Gastroesophageal sphincter (tissue), 3 donors: Measurements from ENCODE around the gene E2F2.

Experiments used
- EP300 ChIP-seq: sonication (generic); formaldehyde crosslinking; IDR thresholded peaks from one replicate; pipeline ENCODE4 v1.6.1; 2017; ENCODE audit warnings: antibody characterized with exemption, mild to moderate bottlenecking
- POLR2A ChIP-seq, 2 donors: fragments of 450-650 bp; IDR thresholded peaks; one replicate each; pipeline ENCODE4 v1.6.1; 2017; ENCODE audit warnings: antibody characterized with exemption in 2 of 2, mild to moderate bottlenecking in 2 of 2, moderate library complexity in 1 of 2
- POLR2AphosphoS5 ChIP-seq: sonication (generic); formaldehyde crosslinking; IDR thresholded peaks from one replicate; pipeline ENCODE4 v1.6.1; 2017; ENCODE audit warnings: antibody characterized with exemption
- TF ChIP-seq, protein P1 (sequence below), 4 experiments: fragments of 200-600 bp in 2 of 4; fragments of 450-650 bp in 2 of 4; sonication (generic) in 1 of 4; IDR thresholded peaks; one replicate each; pipeline ENCODE4 v1.5.1; 2017 to 2019; ENCODE audit warnings: antibody characterized with exemption in 4 of 4, mild to moderate bottlenecking in 2 of 4, moderate library complexity in 2 of 4

DNA sequence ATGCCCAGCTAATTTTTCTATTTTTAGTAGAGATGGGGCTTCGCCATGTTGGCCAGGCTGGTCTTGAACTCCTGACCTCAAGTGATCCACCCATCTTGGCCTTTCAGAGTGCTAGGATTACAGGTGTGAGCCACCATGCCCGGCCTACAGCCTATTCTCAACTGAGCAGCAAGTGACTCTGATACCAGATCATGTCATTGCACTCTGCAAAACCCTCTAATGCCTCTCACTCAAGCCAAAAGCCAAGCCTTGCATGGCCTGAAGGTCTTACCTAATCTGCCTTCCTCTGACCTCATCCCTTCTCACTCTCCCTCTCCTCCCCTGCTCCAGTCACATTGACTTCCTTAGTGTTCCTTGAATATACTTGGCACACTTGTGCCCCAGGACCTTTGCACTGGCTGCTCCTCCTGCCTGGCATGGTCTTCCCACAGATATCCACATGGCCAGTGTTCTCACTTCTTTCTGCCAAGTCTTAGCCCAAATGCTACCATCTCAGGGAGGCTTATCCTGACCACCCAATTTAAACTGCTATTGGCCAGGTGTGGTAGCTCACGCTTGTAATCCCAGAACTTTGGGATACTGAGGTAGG, 38.8 kb downstream of the E2F2 start:
- TF ChIP-seq, protein P1, sequence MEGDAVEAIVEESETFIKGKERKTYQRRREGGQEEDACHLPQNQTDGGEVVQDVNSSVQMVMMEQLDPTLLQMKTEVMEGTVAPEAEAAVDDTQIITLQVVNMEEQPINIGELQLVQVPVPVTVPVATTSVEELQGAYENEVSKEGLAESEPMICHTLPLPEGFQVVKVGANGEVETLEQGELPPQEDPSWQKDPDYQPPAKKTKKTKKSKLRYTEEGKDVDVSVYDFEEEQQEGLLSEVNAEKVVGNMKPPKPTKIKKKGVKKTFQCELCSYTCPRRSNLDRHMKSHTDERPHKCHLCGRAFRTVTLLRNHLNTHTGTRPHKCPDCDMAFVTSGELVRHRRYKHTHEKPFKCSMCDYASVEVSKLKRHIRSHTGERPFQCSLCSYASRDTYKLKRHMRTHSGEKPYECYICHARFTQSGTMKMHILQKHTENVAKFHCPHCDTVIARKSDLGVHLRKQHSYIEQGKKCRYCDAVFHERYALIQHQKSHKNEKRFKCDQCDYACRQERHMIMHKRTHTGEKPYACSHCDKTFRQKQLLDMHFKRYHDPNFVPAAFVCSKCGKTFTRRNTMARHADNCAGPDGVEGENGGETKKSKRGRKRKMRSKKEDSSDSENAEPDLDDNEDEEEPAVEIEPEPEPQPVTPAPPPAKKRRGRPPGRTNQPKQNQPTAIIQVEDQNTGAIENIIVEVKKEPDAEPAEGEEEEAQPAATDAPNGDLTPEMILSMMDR (IDR thresholded peaks at IDR 0.05), result no peak
- TF ChIP-seq POLR2A (IDR thresholded peaks at IDR 0.05), result no peak
- TF ChIP-seq EP300, result no peak
- TF ChIP-seq POLR2AphosphoS5, result no peak
